Tibial artery (tissue), 4 donors: ENCODE data around the gene NINJ1.

Source experiments
- DNase-seq, 2 donors: peaks; one replicate each; pipeline ENCODE4 v3.0.0-alpha.2; 2019
- H3K27ac ChIP-seq, 2 donors: fragments of 200-600 bp; sonication (generic) in 1 of 2; 1 replicate in 1 of 2; 2 replicates in 1 of 2; pipeline ENCODE4 v1.5.1; 2018 to 2019; ENCODE audit warnings: mild to moderate bottlenecking in 1 of 2
- H3K27me3 ChIP-seq, 2 donors: fragments of 200-600 bp; sonication (generic) in 1 of 2; one replicate each; pipeline versions ENCODE4 v1.5.1 to v1.6.0; 2016 to 2019
- H3K36me3 ChIP-seq, 3 donors: fragments of 200-600 bp; sonication (generic) in 2 of 3; one replicate each; pipeline ENCODE4 v1.5.1; 2016 to 2019; ENCODE audit warnings: mild to moderate bottlenecking in 2 of 3
- H3K4me1 ChIP-seq, 4 donors: fragments of 200-600 bp; sonication (generic) in 2 of 4; 1 replicate in 3 of 4; 2 replicates in 1 of 4; pipeline ENCODE4 v1.5.1; 2016 to 2019
- H3K4me3 ChIP-seq, 2 donors: fragments of 200-600 bp; sonication (generic) in 1 of 2; 1 replicate in 1 of 2; 2 replicates in 1 of 2; pipeline ENCODE4 v1.5.1; 2018 to 2019; ENCODE audit warnings: mild to moderate bottlenecking in 2 of 2
- H3K9me3 ChIP-seq, 3 donors: fragments of 200-600 bp; sonication (generic) in 1 of 3; one replicate each; pipeline ENCODE4 v1.5.1; 2016 to 2019
- CTCF ChIP-seq, 2 experiments: fragments of 200-600 bp in 1 of 2; fragments of 450-650 bp in 1 of 2; IDR thresholded peaks; one replicate each; pipeline ENCODE4 v1.5.1; 2017 to 2019; ENCODE audit warnings: antibody characterized with exemption in 2 of 2, mild to moderate bottlenecking in 1 of 2, moderate library complexity in 1 of 2
- intact Hi-C: fragments of 100-400 bp; cut with DNase I; formaldehyde crosslinking; loops from one replicate; pipeline ENCODE4 v1.15.0; 2023; ENCODE audit warnings: low total_unique reads

Gene NINJ1

DNA sequence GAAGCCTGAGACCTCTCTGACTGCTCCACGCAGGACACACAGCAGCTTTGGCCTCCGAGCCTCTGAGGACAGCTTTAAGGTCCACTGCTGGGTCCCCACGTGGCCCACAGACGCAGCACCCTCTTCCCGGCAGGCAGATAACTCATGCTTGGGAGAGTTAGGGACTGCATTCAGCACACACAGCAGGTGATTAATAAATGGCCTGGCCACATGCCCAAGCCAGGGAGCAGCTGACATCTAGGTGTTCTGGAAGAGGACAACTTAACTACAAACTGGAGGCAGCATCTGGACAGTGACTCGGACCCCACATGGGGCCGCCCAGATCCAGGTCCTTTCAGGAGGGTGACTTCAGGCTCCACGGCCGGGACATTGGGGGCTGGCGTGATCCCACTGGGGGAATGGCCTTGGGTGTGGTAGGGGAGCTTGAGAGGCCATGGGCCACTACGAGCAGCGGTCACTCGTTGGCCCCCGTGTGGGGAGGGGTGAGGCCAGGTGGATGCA lies 11.3 kb downstream of the NINJ1 start:
- Histone ChIP-seq H3K4me1 (peaks cover 0 to 40% (median 33%) of the 10 kb centered on the region in 4 donors), H3K27ac (no peak overlapping the region), H3K36me3 (peaks cover 35 to 59% (median 55%) of the 10 kb centered on the region in 3 donors), H3K9me3 (no peaks in the 10 kb centered on the region), H3K4me3 (no peak overlapping the region), H3K27me3 (no peaks in the 10 kb centered on the region)
- no peak for TF ChIP-seq CTCF (IDR thresholded peaks at IDR 0.05)
- intact Hi-C loops, result no loop called here
- DNase-seq, result peak; percentile 17 to 58

DNA sequence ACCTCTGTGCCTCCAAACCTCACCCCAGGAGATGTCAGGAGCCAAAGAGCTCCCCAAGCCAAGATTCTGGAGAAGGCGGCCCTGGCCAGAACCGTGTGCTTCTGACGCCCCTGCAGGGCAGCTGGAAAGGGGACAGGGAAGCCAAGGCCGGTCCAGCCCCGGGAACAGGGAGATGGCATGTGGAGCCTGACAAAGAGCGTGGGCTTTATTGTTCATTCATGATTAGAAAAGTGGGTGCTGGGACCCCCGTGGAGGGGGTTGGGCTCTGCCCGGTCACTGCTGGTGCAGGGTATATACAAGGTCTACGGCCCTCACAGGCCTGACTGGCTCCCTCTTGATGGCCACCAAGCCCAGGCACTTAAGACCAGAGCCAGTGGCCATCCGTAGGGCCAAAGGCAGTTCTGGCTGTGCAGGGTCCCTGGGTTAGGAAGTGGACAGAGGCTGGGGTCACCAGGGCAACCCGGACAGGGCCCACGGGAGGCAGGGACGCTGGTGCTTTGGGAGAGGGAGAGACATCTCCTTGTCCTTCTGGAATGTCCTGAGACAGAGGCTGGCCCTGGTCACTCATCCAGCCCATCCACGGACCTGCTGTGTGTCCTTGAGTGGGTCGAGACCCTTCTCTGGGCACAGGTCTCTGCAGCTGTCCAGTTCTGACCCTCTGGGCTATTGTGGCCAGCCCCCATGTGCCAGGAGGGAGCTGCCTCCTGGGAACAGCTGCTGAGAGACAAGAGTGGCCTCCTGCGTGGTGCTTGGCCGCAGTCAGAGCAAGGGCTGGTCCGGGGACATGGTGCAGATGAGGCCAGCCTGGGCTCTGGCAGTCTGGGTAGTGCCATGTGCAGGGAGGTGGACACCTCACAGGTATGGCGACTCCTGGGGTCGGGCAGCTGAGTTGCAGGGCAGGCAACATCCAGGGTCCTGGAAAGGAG lies 12.5 kb downstream of the NINJ1 start:
- TF ChIP-seq CTCF (IDR thresholded peaks at IDR 0.05), result no peak
- H3K36me3 ChIP-seq, result peaks cover 35 to 59% (median 55%) of the 10 kb centered on the region in 3 donors
- intact Hi-C loops, result no loop called here
- H3K27me3 ChIP-seq, result no peaks in the 10 kb centered on the region
- peaks cover 0 to 29% (median 22%) of the 10 kb centered on the region in 4 donors for H3K4me1 ChIP-seq
- peak; percentile 19 to 63 for DNase-seq
- peak overlapping the region in 1 of 2 donors; percentile 74 for H3K27ac ChIP-seq
- H3K4me3 ChIP-seq, result no peak overlapping the region
- no peaks in the 10 kb centered on the region for H3K9me3 ChIP-seq

DNA sequence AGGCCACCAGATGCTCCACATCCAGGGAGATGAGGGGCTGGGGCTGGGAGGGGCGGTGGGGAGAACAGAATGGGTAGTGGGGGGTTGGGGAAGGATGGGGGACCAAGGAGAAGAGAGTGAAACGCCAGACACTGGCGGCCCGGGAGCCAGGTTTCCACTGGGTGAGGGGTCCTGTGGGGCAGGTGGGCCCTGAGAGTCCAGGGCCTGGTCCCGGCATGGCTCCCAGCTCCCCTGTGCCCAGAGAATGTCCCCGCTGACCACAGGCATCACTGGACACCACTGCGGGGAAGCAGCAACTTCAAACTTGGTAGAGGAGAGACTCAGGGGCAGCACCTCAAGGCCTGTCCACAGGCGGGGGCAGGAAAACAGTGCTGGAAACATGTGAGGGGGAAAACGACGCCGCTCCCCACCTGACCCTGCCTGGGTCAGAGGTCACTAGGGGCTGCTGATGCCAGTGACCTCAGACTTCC lies 13.2 kb downstream of the NINJ1 start:
- peaks cover 0 to 30% (median 20%) of the 10 kb centered on the region in 4 donors for H3K4me1 ChIP-seq
- H3K27ac ChIP-seq, result peak overlapping the region; percentile 69 to 74
- no peak overlapping the region for H3K4me3 ChIP-seq
- H3K27me3 ChIP-seq, result no peaks in the 10 kb centered on the region
- peaks cover 35 to 52% (median 49%) of the 10 kb centered on the region in 3 donors for H3K36me3 ChIP-seq
- TF ChIP-seq CTCF (IDR thresholded peaks at IDR 0.05), result no peak
- H3K9me3 ChIP-seq, result no peaks in the 10 kb centered on the region
- intact Hi-C loops, result no loop called here
- peak in 1 of 2 donors; percentile 17 for DNase-seq

DNA sequence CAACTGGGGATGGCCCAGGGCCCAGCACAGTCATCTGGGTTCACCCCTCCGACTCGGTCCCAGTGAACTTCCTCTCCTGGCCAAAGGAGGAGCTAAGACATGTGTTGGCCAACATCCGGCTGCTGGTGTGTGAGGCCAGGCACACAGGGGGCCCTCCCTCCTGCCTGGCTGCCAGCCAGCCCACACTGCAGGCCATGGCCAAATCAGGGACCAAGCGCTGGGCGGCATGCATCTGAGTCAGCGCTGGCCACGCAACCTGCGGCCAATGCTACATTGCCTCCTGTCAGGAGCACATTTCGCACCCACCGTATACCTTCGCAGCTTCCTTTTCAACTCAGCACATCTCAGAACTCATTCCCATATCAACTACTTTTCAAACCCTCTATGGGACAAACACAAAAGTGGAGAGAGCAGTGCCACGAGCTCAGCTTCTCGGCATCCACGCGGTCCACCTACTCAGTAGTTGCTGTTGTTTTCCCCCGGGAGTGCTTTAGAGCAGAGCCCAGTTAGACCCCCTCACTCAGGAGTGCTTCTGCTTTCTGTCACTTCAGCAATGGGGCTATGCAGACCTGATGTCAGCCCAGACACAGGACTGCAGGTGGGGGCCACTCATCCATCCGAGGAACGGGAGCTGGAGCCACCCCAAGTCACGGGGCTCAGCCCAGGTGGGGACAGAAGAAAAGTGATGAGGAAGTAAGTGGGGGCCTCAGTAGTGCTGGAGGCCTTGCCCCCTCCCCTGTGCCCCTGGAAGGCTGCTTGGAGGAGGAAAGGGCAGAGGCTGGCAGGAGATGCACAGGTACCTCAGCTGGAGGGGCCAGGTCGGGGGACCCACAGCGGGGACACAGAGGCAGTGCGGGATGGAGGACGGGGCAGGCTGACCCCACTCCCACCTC lies 13.9 kb downstream of the NINJ1 start:
- H3K4me1 ChIP-seq, result peaks cover 0 to 31% (median 23%) of the 10 kb centered on the region in 4 donors
- no peak overlapping the region for H3K4me3 ChIP-seq
- TF ChIP-seq CTCF (IDR thresholded peaks at IDR 0.05), result peak; percentile 58 to 61
- intact Hi-C loops, result no loop called here
- DNase-seq, result peak; percentile 95 to 98
- H3K36me3 ChIP-seq, result peaks cover 31 to 45% (median 42%) of the 10 kb centered on the region in 3 donors
- peak overlapping the region; percentile 69 to 74 for H3K27ac ChIP-seq
- no peaks in the 10 kb centered on the region for H3K27me3 ChIP-seq
- H3K9me3 ChIP-seq, result no peaks in the 10 kb centered on the region

DNA sequence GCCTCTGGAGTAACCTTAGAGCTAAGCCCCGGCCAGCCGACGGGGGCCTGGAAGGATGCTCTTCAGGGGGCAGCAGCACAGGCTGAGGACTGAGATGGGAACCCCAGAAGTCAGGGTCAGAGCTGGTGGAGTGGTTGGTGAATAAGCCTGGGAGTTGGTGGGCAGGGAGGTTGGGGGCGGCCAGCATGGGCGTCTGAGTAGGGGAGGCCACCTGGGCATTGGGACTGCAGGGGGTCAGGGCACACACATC lies 14.4 kb downstream of the NINJ1 start:
- Histone ChIP-seq H3K4me3 (no peak overlapping the region), H3K4me1 (peaks cover 0 to 36% (median 23%) of the 10 kb centered on the region in 4 donors), H3K9me3 (no peaks in the 10 kb centered on the region), H3K27me3 (no peaks in the 10 kb centered on the region), H3K36me3 (peaks cover 27 to 40% (median 40%) of the 10 kb centered on the region in 3 donors), H3K27ac (peak overlapping the region; percentile 69 to 74)
- DNase-seq, result no peak
- no peak for TF ChIP-seq CTCF (IDR thresholded peaks at IDR 0.05)
- intact Hi-C loops, result no loop called here
